K562 (cell line): ENCODE measurements around the gene PEX3. TPM values are rescaled to one million over a fixed set of nuclear protein-coding genes. Genes with fewer than 3 reads are reported as not detected.
A peak's percentile ranks its signal among the peaks of the same experiment; 100 is the strongest.

Experiments
- BDP1 ChIP-seq: IDR thresholded peaks from 3 replicates; pipeline ENCODE4 v1.6.1; 2011; ENCODE audit not compliant: insufficient read length, insufficient read depth
- CEBPB ChIP-seq: fragments of 450-650 bp; IDR thresholded peaks from 2 replicates; pipeline ENCODE4 v1.6.1; 2016; ENCODE audit warnings: missing genetic modification characterization, missing compliant biosample characterization
- CHD4 ChIP-seq: fragments of 200-600 bp; sonication (generic); IDR thresholded peaks from 3 replicates; pipeline ENCODE4 v1.6.1; 2012; ENCODE audit warnings: low read depth, mild to moderate bottlenecking, mixed read lengths, low read length, inconsistent platforms; ENCODE audit not compliant: insufficient read depth, insufficient replicate concordance, poor library complexity, severe bottlenecking
- FOXK2 ChIP-seq, 2 experiments: fragments of 450-650 bp; IDR thresholded peaks in 1 of 2; conservative IDR thresholded peaks in 1 of 2; 2 replicates each; pipeline ENCODE4 v1.6.1; 2016; ENCODE audit warnings: low read depth in 2 of 2, mild to moderate bottlenecking in 1 of 2
- FOXP1 ChIP-seq: sonication (generic); formaldehyde crosslinking; IDR thresholded peaks from 2 replicates; pipeline ENCODE4 v1.8.0; 2022; ENCODE audit warnings: mild to moderate bottlenecking, missing genetic modification reagents
- SAFB2 ChIP-seq: fragments of 200-400 bp; formaldehyde crosslinking; IDR thresholded peaks from 2 replicates; pipeline ENCODE4 v1.6.1; 2018; ENCODE audit warnings: borderline replicate concordance, low read length, low read depth, moderate library complexity; ENCODE audit not compliant: severe bottlenecking
- ZNF124 ChIP-seq: sonication (generic); formaldehyde crosslinking; IDR thresholded peaks from 2 replicates; pipeline ENCODE4 v1.8.1; 2022; ENCODE audit warnings: missing genetic modification reagents
- ZNF232 ChIP-seq: sonication (generic); formaldehyde crosslinking; IDR thresholded peaks from 2 replicates; pipeline ENCODE4 v1.8.0; 2022; ENCODE audit warnings: mild to moderate bottlenecking, missing genetic modification reagents
- polyA plus RNA-seq, 8 experiments: library from polyadenylated mRNA; depleted of rRNA in 4 of 8; stranded (reverse) in 5 of 8; unstranded in 3 of 8; fragments of >200 nt; fragmentation: Nextera tagmentation in 2 of 8; fragmentation: Illumina TruSeq in 1 of 8; extraction: Ambion mirVana in 2 of 8; extraction: Trizol in 1 of 8; gene quantifications; 2 replicates each; pipeline versions ENCODE4 v1.2.1 to v1.2.3, GENCODE V29; 2011 to 2014; ENCODE audit warnings: inconsistent platforms in 1 of 8, missing spikeins in 1 of 8
- total RNA-seq, 7 experiments: library from RNA; depleted of rRNA in 6 of 7; stranded (reverse); fragments of >200 nt in 6 of 7; fragmentation: Illumina TruSeq in 2 of 7; extraction: Trizol in 2 of 7; gene quantifications; 2 replicates each; pipeline versions ENCODE4 v1.2.1 to v1.2.3, GENCODE V29; 2011 to 2021; ENCODE audit warnings: low replicate concordance in 1 of 7
- TF ChIP-seq, protein P1 (sequence below): fragments of 250-450 bp; sonication (Bioruptor Pico); IDR thresholded peaks from 2 replicates; pipeline ENCODE4 v1.4.0; 2020; ENCODE audit warnings: mild to moderate bottlenecking, moderate library complexity, borderline replicate concordance
- TF ChIP-seq, protein P2 (sequence below), 3 experiments: fragments of 200-800 bp in 1 of 3; fragments of 250-450 bp in 1 of 3; fragments of 450-650 bp in 1 of 3; sonication (Bioruptor Pico) in 1 of 3; sonication (Bioruptor generic) in 1 of 3; formaldehyde crosslinking in 1 of 3; IDR thresholded peaks; 2 replicates each; pipeline versions ENCODE4 v1.6.1 to v1.8.0; 2016 to 2022; ENCODE audit warnings: mild to moderate bottlenecking in 2 of 3, missing genetic modification characterization in 2 of 3, missing compliant biosample characterization in 1 of 3, moderate library complexity in 1 of 3
- TF ChIP-seq, protein P3 (sequence below), 2 experiments: fragments of 450-650 bp in 1 of 2; IDR thresholded peaks; 2 replicates each; pipeline ENCODE4 v1.6.1; 2011 to 2017; ENCODE audit warnings: low read depth in 2 of 2, antibody characterized with exemption in 1 of 2, borderline replicate concordance in 1 of 2, low read length in 1 of 2, mild to moderate bottlenecking in 1 of 2, mixed read lengths in 1 of 2; ENCODE audit not compliant: control insufficient read depth in 1 of 2
- TF ChIP-seq, protein P4 (sequence below), 2 experiments: fragments of 450-650 bp in 1 of 2; sonication (generic) in 1 of 2; formaldehyde crosslinking in 1 of 2; IDR thresholded peaks in 1 of 2; conservative IDR thresholded peaks in 1 of 2; 2 replicates each; pipeline versions ENCODE4 v1.6.1 to v1.8.1; 2016 to 2023; ENCODE audit warnings: mild to moderate bottlenecking in 2 of 2, moderate library complexity in 2 of 2, inconsistent platforms in 1 of 2, missing genetic modification reagents in 1 of 2

Gene PEX3
- total and polyA plus RNA-seq, 9 of the 15 experiments (the other 6 are each of a cell fraction or from before 2014, with no cell fraction given) = 17.3 to 69.6 (median 32.7) TPM

DNA sequence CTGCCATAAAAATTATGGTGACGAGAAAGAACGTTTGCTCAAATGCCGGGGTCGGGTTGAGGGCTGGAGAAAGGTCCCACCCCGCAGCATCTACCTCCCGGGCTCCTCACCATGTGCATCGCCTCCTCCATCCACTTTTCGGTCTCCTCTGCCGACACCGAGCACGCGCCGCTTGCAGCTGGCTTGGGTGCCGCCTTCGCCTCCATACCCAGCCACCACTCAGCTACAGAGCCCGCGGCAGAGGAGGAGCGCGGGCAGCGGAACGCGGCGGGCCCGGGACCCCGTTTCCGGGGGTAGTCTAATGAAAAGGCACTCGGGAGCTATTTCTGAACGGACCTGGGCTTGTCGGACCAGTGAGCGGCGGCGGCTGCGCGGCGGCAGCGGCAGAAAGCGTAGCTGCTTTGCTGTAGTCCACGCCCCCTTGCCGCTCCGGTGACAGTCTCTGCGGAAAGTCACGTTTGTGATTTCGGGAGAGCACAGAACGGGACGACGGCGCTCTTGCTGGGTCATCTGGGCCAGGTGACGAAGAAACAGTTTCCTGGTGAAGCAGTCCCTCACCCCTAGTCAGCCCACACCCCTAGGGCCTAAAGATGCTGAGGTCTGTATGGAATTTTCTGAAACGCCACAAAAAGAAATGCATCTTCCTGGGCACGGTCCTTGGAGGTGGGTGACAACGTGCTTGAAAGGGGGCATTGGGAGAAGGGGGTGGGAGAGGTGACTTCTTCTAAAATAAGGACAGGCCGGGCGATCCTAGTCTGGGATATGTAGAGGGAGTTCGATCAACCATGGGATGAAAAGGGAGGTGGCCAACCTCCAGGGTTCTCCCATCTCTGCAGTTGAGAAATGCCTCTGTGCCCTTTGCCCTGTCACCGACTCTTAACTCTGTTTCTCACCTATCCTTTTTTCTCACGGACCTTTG lies at the start of gene PEX3, which contains the start of gene ADAT2 (continued):
- TF ChIP-seq, protein P1, sequence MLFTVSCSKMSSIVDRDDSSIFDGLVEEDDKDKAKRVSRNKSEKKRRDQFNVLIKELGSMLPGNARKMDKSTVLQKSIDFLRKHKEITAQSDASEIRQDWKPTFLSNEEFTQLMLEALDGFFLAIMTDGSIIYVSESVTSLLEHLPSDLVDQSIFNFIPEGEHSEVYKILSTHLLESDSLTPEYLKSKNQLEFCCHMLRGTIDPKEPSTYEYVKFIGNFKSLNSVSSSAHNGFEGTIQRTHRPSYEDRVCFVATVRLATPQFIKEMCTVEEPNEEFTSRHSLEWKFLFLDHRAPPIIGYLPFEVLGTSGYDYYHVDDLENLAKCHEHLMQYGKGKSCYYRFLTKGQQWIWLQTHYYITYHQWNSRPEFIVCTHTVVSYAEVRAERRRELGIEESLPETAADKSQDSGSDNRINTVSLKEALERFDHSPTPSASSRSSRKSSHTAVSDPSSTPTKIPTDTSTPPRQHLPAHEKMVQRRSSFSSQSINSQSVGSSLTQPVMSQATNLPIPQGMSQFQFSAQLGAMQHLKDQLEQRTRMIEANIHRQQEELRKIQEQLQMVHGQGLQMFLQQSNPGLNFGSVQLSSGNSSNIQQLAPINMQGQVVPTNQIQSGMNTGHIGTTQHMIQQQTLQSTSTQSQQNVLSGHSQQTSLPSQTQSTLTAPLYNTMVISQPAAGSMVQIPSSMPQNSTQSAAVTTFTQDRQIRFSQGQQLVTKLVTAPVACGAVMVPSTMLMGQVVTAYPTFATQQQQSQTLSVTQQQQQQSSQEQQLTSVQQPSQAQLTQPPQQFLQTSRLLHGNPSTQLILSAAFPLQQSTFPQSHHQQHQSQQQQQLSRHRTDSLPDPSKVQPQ (CRISPR knock-in tag) = no peak
- TF ChIP-seq, protein P2, sequence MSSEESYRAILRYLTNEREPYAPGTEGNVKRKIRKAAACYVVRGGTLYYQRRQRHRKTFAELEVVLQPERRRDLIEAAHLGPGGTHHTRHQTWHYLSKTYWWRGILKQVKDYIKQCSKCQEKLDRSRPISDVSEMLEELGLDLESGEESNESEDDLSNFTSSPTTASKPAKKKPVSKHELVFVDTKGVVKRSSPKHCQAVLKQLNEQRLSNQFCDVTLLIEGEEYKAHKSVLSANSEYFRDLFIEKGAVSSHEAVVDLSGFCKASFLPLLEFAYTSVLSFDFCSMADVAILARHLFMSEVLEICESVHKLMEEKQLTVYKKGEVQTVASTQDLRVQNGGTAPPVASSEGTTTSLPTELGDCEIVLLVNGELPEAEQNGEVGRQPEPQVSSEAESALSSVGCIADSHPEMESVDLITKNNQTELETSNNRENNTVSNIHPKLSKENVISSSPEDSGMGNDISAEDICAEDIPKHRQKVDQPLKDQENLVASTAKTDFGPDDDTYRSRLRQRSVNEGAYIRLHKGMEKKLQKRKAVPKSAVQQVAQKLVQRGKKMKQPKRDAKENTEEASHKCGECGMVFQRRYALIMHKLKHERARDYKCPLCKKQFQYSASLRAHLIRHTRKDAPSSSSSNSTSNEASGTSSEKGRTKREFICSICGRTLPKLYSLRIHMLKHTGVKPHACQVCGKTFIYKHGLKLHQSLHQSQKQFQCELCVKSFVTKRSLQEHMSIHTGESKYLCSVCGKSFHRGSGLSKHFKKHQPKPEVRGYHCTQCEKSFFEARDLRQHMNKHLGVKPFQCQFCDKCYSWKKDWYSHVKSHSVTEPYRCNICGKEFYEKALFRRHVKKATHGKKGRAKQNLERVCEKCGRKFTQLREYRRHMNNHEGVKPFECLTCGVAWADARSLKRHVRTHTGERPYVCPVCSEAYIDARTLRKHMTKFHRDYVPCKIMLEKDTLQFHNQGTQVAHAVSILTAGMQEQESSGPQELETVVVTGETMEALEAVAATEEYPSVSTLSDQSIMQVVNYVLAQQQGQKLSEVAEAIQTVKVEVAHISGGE (CRISPR knock-in tag; IDR thresholded peaks at IDR 0.05) = peak; percentile 99 to 100 (median 99)
- TF ChIP-seq FOXK2 (conservative IDR thresholded peaks at IDR 0.05 in 1 of 2, IDR thresholded peaks at IDR 0.05 in 1 of 2; ENCODE audit: low read depth in 2 of 2) = peak; percentile 85 to 89
- no peak for TF ChIP-seq CHD4
- 0 out of 2 replicates have a peak, but pooled peaks have one; percentile 50 for TF ChIP-seq FOXP1 (CRISPR knock-in tag)
- TF ChIP-seq, protein P3, sequence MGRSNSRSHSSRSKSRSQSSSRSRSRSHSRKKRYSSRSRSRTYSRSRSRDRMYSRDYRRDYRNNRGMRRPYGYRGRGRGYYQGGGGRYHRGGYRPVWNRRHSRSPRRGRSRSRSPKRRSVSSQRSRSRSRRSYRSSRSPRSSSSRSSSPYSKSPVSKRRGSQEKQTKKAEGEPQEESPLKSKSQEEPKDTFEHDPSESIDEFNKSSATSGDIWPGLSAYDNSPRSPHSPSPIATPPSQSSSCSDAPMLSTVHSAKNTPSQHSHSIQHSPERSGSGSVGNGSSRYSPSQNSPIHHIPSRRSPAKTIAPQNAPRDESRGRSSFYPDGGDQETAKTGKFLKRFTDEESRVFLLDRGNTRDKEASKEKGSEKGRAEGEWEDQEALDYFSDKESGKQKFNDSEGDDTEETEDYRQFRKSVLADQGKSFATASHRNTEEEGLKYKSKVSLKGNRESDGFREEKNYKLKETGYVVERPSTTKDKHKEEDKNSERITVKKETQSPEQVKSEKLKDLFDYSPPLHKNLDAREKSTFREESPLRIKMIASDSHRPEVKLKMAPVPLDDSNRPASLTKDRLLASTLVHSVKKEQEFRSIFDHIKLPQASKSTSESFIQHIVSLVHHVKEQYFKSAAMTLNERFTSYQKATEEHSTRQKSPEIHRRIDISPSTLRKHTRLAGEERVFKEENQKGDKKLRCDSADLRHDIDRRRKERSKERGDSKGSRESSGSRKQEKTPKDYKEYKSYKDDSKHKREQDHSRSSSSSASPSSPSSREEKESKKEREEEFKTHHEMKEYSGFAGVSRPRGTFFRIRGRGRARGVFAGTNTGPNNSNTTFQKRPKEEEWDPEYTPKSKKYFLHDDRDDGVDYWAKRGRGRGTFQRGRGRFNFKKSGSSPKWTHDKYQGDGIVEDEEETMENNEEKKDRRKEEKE (IDR thresholded peaks at IDR 0.05; ENCODE audit: borderline replicate concordance in 1 of 2, control insufficient read depth in 1 of 2, low read depth in 2 of 2, low read length in 1 of 2) = peak in 1 of 2 experiments; percentile 99; a peak in 2 of 4 replicates
- TF ChIP-seq SAFB2 = no peak
- TF ChIP-seq ZNF124 = no peak
- TF ChIP-seq ZNF232 = 0 out of 2 replicates have a peak, but pooled peaks have one; percentile 21
- TF ChIP-seq BDP1 = no peak
- TF ChIP-seq CEBPB (tag) = no peak
- TF ChIP-seq, protein P4, sequence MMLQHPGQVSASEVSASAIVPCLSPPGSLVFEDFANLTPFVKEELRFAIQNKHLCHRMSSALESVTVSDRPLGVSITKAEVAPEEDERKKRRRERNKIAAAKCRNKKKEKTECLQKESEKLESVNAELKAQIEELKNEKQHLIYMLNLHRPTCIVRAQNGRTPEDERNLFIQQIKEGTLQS (IDR thresholded peaks at IDR 0.05) = no peak
- TF ChIP-seq, protein P4 (CRISPR knock-in tag; conservative IDR thresholded peaks at IDR 0.05) = peak; percentile 67
